Mucosa of rectum (tissue), 2 donors: ENCODE measurements around the gene ADAMTS13.
A peak's percentile ranks its signal among the peaks of the same experiment; 100 is the strongest.

Experiments used
- H3K27ac ChIP-seq, 2 donors: one replicate each; pipeline ENCODE4 v1.7.0; 2013; ENCODE audit warnings: inconsistent platforms in 2 of 2, low read depth in 2 of 2, low read length in 2 of 2
- H3K27me3 ChIP-seq, 2 donors: one replicate each; pipeline ENCODE4 v1.7.0; 2013; ENCODE audit warnings: low read length in 2 of 2; ENCODE audit not compliant: control insufficient read depth in 2 of 2, insufficient read depth in 2 of 2
- H3K36me3 ChIP-seq, 2 donors: one replicate each; pipeline ENCODE4 v1.7.0; 2013; ENCODE audit warnings: low read length in 2 of 2; ENCODE audit not compliant: control insufficient read depth in 2 of 2, insufficient read depth in 2 of 2
- H3K4me1 ChIP-seq, 2 donors: one replicate each; pipeline ENCODE4 v1.7.0; 2013; ENCODE audit warnings: low read length in 2 of 2, mild to moderate bottlenecking in 1 of 2; ENCODE audit not compliant: control insufficient read depth in 2 of 2, insufficient read depth in 2 of 2
- H3K4me3 ChIP-seq, 2 donors: one replicate each; pipeline ENCODE4 v1.7.0; 2013; ENCODE audit warnings: low read length in 2 of 2
- H3K9ac ChIP-seq, 2 donors: one replicate each; pipeline ENCODE4 v1.7.0; 2013; ENCODE audit warnings: low read length in 2 of 2, low read depth in 1 of 2, mild to moderate bottlenecking in 1 of 2
- H3K9me3 ChIP-seq, 2 donors: one replicate each; pipeline ENCODE4 v1.7.0; 2013; ENCODE audit warnings: low read length in 2 of 2; ENCODE audit not compliant: control insufficient read depth in 2 of 2
- donor health status: healthy.
- donor health status: Normal muscosa, but diverticular disease.

Gene ADAMTS13

DNA sequence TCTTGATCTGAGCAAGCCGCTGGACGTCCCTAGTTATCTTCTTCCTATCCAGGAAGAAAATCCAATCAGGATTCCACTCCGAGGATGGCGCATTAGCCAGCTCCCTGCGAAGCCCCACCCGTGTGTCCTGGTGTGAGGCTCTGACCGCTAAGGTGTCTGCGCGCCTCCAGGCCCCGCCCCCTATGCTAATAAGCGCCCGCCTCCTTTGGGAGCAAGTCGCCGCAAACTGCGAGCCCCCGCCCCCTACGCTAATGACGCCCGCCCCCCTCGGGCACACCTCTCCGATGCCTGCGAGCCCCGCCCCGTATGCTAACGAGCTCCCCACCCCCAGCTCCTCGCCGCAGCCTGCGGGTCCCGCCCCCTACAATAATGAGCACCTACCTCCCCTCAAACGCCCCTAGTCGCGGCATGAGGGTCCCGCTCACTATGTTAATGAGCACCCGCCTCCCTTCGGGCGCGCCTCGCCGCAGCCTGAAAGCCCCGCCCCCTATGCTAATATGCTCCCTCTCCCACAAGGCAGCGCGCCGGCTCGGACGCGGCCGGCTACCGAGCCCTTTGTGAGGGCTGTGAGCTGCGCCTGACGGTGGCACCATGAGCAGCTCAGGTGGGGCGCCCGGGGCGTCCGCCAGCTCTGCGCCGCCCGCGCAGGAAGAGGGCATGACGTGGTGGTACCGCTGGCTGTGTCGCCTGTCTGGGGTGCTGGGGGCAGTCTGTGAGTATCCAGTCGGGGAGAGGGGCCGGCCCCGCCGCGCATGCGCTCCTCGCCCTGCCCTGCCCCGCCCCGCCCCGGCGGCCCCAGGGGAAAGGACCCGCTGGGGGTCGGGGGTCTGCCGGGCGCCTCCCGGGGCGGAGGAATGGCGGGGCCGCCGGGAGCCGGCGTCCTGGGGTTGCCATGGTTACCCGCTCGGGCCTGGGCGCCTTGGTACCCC lies 37.6 kb downstream of the ADAMTS13 start, which contains the start of gene CACFD1:
Gene CACFD1, plus strand, starts transcription at position 503 of the 929 bp plus-strand sequence. Its CDS starts 89 bp downstream, at position 592.
- Histone ChIP-seq H3K4me3 (peak within 1 kb of the TSS; percentile 76 to 92), H3K27me3 (no peaks in the 10 kb centered on the region), H3K9me3 (no peaks in the 10 kb centered on the region), H3K4me1 (peaks cover 16% of the 10 kb centered on the region in 2 donors), H3K36me3 (peaks cover 5 to 10% of the 10 kb centered on the region in 2 donors), H3K9ac (peak within 1 kb of the TSS; percentile 86 to 94), H3K27ac (peak within 1 kb of the TSS; percentile 96 to 99)

- Histone ChIP-seq H3K27me3 (no peaks in the 10 kb centered on the region), H3K9ac (peak overlapping the region; percentile 86 to 94), H3K4me1 (peaks cover 16% of the 10 kb centered on the region in 2 donors), H3K36me3 (peaks cover 12 to 14% of the 10 kb centered on the region in 2 donors), H3K4me3 (peak overlapping the region; percentile 76 to 92), H3K9me3 (no peaks in the 10 kb centered on the region), H3K27ac (peak overlapping the region; percentile 96 to 99)
Measured at GRCh38 chr9:133460405-133461175, 38.4 kb downstream of the ADAMTS13 start.

DNA sequence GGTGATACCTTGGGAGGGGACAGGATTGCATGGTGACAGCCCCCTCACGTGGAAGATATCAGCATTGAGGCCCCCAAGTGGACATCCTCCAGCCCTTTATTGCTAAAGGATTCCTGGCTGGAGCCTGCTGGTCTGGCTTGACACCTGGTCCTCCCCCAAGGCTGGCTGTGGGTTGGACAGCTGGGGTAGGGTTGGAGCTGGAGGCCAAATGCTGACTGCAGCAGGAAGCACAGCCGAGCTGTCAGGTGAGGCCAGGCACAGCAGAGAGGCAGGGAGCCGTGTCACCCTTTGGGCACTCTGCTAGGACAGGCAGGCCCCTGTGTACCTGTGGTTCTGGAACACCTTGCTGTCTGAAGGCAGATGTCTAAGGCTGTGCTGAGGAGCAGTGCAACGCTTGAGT lies 39.8 kb downstream of the ADAMTS13 start:
- Histone ChIP-seq H3K27ac (no peak overlapping the region), H3K9me3 (no peaks in the 10 kb centered on the region), H3K9ac (no peak overlapping the region), H3K4me1 (peaks cover 16% of the 10 kb centered on the region in 2 donors), H3K36me3 (peaks cover 16 to 18% of the 10 kb centered on the region in 2 donors), H3K4me3 (no peak overlapping the region), H3K27me3 (no peaks in the 10 kb centered on the region)

DNA sequence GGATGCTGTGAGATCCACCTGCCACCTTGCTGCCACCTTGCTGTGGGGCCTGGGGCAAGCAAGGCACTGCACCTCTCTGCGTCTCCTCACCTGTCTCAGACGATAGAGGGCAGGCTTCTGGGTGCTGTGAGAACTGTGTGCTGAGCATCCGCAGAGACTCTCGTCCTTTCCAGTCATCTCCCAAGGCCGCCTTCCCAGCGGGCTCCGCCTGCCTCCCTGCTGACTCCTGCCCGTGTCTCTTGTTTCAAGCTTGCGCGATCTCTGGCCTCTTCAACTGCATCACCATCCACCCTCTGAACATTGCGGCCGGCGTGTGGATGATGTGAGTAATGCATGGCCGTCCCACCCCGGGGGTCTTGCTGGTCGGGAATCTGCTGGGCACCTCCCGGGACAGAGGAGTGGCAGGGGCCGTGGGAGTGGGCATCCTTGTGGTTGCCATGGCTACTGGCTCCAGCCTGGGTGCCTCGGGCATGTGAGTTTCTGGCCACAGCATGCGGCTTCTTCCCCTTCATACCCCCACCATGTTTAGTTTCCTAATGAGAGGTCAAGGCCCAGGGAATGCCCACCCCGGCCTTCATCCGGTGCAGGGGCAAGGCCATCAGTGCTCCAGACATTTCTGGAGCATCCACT lies 41.2 kb downstream of the ADAMTS13 start:
- no peak overlapping the region for H3K4me3 ChIP-seq
- no peaks in the 10 kb centered on the region for H3K27me3 ChIP-seq
- no peak overlapping the region for H3K9ac ChIP-seq
- no peak overlapping the region for H3K27ac ChIP-seq
- no peaks in the 10 kb centered on the region for H3K9me3 ChIP-seq
- H3K36me3 ChIP-seq: peaks cover 18 to 22% of the 10 kb centered on the region in 2 donors
- peaks cover 16% of the 10 kb centered on the region in 2 donors for H3K4me1 ChIP-seq

- Histone ChIP-seq H3K4me3 (no peak overlapping the region), H3K27ac (no peak overlapping the region), H3K9me3 (no peaks in the 10 kb centered on the region), H3K4me1 (peaks cover 14% of the 10 kb centered on the region in 2 donors), H3K27me3 (no peaks in the 10 kb centered on the region), H3K36me3 (peaks cover 20 to 28% of the 10 kb centered on the region in 2 donors), H3K9ac (no peak overlapping the region)
Measured at GRCh38 chr9:133463864-133464615, 41.9 kb downstream of the ADAMTS13 start.

DNA sequence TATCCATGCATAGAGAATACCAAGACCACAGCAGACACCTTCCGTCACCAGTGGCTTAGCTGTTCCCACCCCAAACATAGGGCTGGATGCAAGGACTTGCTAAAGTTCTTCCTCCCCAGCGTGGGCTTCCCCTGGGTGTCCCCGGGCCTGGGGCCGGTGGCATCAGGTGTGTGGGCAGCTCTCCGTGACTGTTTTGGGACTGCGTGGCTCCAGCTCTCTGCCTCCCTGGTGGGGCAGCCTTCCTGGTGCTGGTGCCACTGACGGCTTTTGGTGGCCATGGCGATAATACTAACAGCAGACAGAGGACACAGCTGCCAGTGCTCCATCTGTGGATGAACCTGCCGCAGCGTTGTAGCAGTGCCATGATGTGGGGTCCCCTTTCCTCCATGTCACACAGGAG lies 42.5 kb downstream of the ADAMTS13 start:
- H3K9me3 ChIP-seq: no peaks in the 10 kb centered on the region
- peaks cover 14 to 15% of the 10 kb centered on the region in 2 donors for H3K4me1 ChIP-seq
- H3K9ac ChIP-seq: no peak overlapping the region
- no peaks in the 10 kb centered on the region for H3K27me3 ChIP-seq
- peaks cover 20 to 28% of the 10 kb centered on the region in 2 donors for H3K36me3 ChIP-seq
- no peak overlapping the region for H3K4me3 ChIP-seq
- H3K27ac ChIP-seq: no peak overlapping the region

DNA sequence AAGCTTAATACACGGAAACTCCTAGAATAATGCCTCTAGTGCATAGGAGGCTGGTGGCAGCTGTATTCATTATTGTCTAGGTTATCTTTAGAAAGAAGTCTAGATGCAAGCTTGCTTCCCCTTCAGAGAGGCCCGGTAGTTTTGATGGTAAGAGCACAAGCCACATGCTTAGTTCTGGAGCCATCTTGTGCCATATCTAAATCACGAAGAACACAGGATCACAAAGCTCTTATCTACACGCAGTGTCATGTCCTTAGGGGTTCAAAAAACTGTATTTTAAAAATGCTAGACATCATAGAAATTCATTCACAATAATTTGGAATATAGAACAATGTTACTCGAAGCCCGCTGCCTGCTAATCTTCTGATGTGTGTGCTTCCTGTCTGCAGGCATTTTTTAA lies 43.8 kb downstream of the ADAMTS13 start:
- H3K27ac ChIP-seq: no peak overlapping the region
- H3K9ac ChIP-seq: no peak overlapping the region
- peaks cover 20 to 28% of the 10 kb centered on the region in 2 donors for H3K36me3 ChIP-seq
- H3K4me1 ChIP-seq: peaks cover 13 to 23% of the 10 kb centered on the region in 2 donors
- no peaks in the 10 kb centered on the region for H3K27me3 ChIP-seq
- no peak overlapping the region for H3K4me3 ChIP-seq
- H3K9me3 ChIP-seq: no peaks in the 10 kb centered on the region

DNA sequence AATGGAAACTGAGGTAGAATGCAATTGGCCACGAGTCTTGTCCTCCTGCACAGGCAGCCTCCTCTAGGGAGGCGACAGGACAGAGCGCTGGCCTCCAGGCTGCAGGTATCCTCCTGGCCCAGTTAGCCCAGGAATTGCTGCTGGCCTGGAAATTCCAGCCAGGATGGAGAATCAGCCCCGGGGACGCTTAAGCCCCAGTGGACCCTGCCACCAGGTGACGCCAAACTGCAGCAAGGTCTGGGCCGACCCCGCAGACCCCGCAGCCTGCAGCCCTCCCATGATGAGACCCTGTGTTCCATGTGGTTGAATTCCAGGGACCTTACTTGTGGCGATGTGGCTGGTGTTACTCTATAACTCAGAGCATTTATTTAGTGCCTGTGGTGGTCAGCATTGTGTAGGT lies 44.9 kb downstream of the ADAMTS13 start:
- Histone ChIP-seq H3K9me3 (no peaks in the 10 kb centered on the region), H3K27ac (no peak overlapping the region), H3K36me3 (peaks cover 20 to 28% of the 10 kb centered on the region in 2 donors), H3K27me3 (no peaks in the 10 kb centered on the region), H3K4me1 (peaks cover 13 to 21% of the 10 kb centered on the region in 2 donors), H3K9ac (no peak overlapping the region), H3K4me3 (no peak overlapping the region)

DNA sequence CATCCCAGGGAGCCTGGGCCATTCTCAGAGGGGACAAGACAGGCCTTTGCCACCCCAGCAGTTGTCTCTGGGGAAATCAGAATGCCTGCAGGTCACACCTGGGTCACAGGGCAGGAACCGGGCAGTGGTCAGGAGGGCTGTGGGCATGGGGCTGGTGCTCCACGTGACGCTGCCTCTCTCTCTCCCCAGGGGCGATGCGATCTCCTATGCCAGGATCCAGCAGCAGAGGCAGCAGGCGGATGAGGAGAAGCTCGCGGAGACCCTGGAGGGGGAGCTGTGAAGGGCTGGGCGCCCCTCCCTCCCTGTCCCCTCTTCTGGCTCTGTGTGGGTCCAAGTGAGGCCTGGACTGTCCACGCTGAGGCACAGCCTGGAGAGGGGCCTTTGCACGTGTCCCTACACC lies 46.2 kb downstream of the ADAMTS13 start:
- Histone ChIP-seq H3K4me3 (no peak overlapping the region), H3K9me3 (no peaks in the 10 kb centered on the region), H3K36me3 (peaks cover 18 to 28% of the 10 kb centered on the region in 2 donors), H3K27me3 (no peaks in the 10 kb centered on the region), H3K4me1 (peaks cover 13 to 21% of the 10 kb centered on the region in 2 donors), H3K9ac (no peak overlapping the region), H3K27ac (no peak overlapping the region)
